ENCODE results near the gene GSN.

Gene GSN

GRCh38 chr9:121323449-121324151 is 55.6 kb downstream of the GSN start:
- no peak for DNase-seq (ENCODE audit: low read depth in 2 of 2)

DNA sequence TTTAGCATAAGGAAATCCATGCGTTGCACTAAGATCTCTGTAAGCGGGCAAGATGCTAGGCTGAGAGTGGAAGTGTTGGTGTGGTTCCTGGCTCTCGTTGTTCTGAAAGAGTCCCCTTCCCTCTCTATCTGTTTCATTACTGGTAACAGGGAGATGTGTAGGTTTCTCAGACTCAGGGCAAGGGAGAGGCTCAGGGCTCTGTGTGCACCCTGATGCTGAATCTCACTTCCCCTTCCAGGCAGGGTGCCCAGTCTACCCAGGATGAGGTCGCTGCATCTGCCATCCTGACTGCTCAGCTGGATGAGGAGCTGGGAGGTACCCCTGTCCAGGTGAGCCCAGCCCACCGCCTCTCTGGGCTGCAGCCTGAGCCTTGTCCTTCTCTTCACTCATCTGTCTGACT is 56.4 kb downstream of the GSN start:
- DNase-seq (ENCODE audit: low read depth in 2 of 2), result no peak

- DNase-seq (ENCODE audit: low read depth in 2 of 2), result no peak
These were observed 56.8 kb downstream of the GSN start for GRCh38 chr9:121324755-121325154.

DNA sequence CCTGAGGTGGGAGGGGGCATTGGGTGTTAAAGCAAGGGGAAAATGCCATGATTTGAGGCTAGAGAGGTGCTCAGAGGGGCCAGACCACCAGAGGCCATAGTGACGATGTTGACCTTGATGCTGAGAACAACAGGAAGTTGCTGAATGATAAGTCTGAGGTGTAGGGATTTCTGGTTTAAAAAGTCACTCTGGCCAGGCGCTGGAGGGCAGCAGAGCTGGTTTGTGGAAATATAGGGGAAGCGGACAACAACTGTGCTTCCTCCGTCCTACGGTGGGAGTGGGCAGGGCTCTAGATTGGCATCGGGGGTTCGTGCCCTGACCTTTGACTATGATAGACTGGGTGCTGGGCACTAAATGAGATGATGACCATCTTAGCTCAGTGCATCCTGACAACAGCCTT is 57.4 kb downstream of the GSN start:
- DNase-seq (ENCODE audit: low read depth in 2 of 2), result no peak

GRCh38 chr9:121326130-121326838 is 58.3 kb downstream of the GSN start:
- DNase-seq (ENCODE audit: low read depth in 2 of 2), result no peak

DNA sequence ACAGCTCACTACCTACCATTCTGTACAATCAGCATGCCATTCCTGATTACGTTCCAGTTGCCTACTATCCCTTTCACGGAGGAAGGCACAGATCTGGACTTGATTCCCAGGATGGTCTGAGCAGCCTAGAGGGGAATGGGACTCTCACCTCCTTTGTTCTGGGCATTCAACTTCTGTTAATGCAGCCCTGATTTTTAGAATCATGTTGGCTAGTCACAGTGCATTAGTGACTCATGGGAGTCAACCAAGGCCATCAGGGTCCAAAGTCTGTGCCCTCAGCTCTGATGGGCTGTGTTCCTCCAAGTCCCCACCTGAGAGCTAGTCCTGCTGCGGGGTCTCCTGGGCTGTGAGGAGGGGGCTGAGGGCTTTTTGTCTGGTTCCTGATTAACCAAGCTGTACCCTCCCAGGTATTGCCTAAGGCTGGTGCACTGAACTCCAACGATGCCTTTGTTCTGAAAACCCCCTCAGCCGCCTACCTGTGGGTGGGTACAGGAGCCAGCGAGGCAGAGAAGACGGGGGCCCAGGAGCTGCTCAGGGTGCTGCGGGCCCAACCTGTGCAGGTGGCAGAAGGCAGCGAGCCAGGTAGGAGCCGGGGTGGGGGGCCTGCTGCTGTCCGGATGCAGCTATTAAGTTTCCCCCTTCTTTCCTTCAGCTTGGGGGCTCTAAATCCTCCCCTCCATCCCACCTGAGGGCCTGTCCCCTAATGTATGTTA is 59.1 kb downstream of the GSN start:
- DNase-seq (ENCODE audit: low read depth in 2 of 2), result no peak

DNA sequence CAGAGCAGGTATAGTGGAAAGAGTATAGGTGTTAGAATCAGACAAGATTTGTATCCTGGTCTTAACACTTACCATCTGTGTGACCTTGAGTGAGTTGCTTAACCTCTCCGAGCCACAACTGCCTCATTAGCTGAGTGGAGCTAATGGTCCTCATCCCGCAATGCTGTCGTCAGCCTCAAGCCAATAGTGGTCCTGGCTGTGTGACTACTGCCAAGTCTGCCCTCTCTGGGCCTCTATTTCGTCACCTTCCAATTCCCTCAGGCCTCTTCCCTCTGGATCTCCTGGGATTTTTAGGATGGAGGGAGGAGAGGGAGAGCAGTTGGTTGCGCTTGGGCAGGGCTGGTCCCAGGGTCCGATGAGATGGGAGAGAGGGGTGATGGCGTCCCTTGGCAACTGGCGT is 60.5 kb downstream of the GSN start:
- DNase-seq (ENCODE audit: low read depth in 2 of 2), result no peak

DNA sequence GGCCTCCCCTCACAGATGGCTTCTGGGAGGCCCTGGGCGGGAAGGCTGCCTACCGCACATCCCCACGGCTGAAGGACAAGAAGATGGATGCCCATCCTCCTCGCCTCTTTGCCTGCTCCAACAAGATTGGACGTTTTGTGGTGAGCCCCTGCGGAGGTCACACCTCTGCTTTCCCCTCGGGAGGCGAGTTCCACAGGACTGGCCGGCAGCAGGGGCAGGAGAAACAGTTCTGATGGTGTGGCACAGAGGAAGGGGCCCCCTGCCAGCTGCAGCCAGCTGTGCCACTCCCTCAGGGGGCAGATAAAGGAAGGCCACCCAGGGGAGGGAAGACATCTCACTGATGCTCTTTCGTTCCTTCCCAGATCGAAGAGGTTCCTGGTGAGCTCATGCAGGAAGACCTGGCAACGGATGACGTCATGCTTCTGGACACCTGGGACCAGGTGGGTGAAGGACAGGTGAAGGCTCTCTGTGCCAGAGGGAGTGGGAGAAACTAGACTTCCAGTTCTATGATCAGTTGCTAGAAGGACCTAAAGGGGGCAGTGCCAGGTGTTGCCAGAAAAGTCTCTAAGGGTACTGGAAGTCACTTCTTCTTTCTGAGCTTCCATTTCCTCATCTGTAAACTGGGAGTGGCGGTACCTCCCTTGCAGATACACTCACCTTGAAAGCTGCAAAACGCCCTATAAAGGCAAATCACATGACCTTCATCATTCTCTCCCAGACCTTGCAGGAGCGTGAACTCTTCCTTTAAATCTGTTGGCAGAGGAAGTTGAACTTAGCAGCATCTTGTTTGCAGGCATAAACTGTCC is 61.1 kb downstream of the GSN start:
- no peak for DNase-seq (ENCODE audit: low read depth in 2 of 2)

GRCh38 chr9:121331549-121331948 is 63.6 kb downstream of the GSN start:
- DNase-seq (ENCODE audit: low read depth in 2 of 2), result no peak

DNA sequence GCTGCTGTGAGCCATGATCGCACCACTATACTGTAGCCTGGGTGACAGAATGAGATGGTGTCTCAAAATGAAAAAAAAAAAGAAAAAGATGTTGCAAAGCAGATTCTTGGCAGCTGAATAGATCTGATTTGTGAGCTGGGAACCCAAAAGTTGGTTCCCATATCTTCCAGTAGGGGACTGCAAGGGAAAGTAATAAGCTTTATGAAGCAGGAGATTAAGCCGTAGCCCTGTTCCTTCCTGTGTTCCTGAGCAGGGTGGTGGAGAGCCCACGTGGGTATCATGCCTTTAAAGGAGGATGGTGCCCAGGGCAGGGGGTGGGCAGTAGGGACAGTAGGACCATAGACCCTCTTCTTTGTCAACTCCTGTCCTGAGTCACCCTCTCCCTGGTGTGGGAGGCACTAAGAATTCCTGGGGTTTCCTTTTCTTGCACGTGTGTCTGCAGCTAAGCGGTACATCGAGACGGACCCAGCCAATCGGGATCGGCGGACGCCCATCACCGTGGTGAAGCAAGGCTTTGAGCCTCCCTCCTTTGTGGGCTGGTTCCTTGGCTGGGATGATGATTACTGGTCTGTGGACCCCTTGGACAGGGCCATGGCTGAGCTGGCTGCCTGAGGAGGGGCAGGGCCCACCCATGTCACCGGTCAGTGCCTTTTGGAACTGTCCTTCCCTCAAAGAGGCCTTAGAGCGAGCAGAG is 64.2 kb downstream of the GSN start:
- DNase-seq (ENCODE audit: low read depth in 2 of 2), result no peak

DNA sequence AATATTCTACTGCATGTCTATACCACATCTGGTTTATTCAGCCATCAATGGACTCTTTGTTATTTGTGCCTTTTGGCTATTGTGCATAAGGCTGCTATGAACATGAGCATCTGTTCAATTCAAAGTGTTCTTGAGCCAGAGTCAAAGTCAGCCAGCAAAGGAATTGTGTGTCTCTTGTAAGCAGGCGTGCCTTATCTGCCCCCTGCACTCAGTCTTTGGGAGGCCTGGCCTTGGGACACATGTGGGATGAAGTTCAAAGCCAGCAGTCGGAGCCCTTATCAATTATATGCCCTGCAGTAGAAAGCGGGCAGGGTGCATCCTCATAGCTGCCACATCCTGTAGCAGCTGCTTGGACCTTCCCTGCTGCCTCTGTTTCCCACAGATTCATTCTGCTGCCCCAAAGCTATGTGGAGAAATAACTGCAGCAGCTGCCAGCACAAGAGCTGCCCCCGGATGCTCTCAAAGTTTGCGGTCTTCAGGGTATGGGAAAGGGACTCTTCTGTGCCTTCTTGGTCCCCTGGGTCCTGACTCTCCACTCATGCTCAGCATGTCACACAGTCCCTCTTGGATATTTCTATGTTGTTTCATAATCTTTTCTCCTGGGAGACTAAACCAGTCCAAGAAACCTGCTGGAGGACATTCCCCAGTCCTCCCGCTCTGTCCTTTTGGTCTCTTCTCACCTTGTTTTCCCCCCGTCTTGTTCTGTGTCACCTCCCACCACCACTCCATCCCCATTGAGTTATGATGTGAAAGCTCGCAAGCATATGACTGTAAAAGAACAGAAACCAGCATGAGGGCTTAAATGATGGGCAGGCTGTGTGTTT is 66.2 kb downstream of the GSN start:
- no peak for DNase-seq (ENCODE audit: low read depth in 2 of 2)

DNA sequence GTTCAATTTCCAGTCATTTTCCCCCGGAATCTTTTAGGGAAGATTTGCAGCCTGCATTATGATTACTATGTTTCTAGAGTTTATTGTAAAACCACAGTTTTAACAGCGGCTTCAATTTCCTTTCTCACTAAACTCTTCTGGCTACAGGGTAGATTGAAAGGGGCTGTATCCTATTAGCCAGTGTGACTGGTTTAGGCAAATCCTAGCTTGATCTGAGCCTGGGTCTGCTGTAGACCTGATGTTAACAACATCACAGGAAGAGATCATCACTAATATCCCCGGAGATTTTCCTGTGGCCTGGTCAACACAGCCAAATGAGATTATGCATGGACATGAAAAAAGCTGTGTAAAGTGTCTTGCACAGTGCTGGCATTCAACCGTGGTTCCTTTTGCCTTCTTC is 68.7 kb downstream of the GSN start:
- no peak for DNase-seq (ENCODE audit: low read depth in 2 of 2)

GRCh38 chr9:121339437-121339836 is 71.5 kb downstream of the GSN start:
- no peak for DNase-seq (ENCODE audit: low read depth in 2 of 2)

- no peak for DNase-seq (ENCODE audit: low read depth in 2 of 2)
These were observed 72.9 kb downstream of the GSN start for GRCh38 chr9:121340676-121341392.

DNA sequence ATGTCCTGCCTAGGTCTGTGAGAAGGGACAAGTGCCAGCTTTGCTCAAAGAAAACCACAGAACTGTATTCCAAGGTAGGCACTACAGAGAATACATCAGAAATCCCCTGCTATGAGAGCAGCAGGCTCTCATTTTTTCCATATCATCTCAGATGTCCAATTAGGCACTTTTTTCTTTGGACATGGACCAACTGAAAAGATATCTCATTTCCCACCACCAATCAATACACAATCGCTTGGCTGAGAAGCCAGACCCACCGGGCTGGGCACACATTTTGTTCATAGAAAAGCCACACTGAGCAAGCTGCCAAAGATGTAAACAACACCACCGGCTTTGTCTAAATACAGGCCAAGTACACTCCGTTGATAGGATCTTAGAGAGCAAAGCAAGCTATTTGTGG is 76.2 kb downstream of the GSN start:
- no peak for DNase-seq (ENCODE audit: low read depth in 2 of 2)

DNA sequence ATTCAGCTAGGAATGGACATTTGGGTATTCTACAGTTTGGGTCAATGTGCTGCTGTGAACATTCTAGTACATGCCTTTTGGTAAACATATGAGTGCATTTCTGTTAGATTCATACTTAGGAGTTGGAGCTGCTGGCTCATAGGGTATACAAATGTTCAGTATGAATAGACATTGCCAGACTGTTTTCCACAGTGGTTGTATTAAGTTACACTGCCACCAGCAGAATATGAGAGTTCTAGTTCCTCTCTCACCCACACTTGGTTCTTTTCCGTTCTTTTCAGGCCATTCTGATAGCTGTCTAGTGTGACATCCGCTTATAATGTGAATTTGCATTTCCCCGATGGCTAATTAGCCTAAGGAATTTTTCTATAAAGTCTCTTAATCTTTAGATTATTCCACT is 77.1 kb downstream of the GSN start:
- DNase-seq (ENCODE audit: low read depth in 2 of 2), result no peak

GRCh38 chr9:121348221-121348620 is 80.3 kb downstream of the GSN start:
- DNase-seq (ENCODE audit: low read depth in 2 of 2), result no peak

DNA sequence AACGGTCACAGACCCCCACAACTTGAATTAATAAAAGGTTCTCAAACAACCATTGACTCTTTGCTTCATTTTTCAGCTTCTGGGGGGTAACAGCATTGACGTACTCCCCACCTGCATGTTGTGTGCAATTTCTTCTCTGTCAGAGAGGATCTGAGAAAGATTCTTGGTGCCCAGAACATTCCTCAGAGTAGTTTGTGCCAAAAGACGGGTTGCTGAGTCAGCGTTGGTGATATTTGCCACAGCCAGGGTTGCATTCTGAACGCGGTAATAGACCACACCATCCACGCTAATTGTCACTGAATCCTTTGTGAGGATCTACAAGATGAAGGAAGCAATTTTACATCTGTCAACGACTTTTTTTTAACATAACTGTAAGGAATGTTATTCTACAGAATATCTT is 81.0 kb downstream of the GSN start:
- no peak for DNase-seq (ENCODE audit: low read depth in 2 of 2)

DNA sequence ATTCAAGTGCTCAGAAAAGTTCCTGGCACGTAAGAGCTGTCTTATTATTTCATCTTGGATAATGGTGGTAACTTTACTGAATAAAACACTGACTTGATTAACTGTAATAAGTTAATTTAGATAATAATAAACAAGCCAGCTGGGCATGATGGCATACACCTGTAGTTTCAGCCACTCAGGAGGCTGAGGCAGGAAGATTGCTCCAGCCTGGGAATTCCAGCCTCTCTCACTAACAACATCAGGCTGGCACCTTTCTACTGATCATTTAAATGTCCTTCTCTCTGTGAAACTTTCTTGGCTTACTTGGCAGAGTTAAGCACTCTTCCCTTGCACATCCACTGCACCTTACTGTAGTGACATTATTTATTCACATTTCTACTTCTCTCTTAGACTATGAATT is 82.1 kb downstream of the GSN start:
- DNase-seq (ENCODE audit: low read depth in 2 of 2), result no peak

DNA sequence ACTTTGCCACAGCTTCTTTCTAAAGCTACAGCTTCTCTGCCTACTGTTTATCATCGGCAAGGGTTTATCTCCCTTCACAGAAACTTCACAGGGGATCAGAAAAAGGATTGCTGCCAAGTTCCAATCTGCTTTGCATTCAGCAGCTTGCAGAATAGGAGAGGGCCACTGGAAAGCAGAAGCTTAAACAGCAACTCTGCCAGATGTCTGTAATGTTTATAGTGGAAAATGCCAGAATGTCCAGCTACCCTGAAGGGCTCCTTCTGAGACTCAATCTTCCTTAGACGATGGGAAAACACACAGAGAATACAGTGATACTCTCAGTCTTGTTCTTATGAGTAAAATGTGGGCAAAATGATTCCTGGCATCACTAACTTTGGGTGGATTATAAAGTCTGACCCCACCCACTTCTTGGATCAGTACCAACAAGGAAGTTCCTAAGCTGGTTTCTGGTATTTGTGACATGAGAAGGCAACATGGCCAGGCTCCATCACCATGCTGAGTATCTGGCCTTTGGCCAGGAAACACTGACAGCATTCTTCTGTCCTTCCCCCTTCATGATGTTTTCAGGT is 83.1 kb downstream of the GSN start:
- DNase-seq (ENCODE audit: low read depth in 2 of 2), result no peak
